ENCODE results near the gene SLFN11. TPM values are rescaled to one million over a fixed set of nuclear protein-coding genes. Genes with fewer than 3 reads are reported as not detected.
"Not testable (repeated sequence)": the region's sequence is repeated elsewhere in the genome, so short reads cannot be mapped to it uniquely, and the experiment has no call there.

SLFN11 gene
- total RNA-seq, 1 donor from 2014 or later, result 23.8 TPM

DNA sequence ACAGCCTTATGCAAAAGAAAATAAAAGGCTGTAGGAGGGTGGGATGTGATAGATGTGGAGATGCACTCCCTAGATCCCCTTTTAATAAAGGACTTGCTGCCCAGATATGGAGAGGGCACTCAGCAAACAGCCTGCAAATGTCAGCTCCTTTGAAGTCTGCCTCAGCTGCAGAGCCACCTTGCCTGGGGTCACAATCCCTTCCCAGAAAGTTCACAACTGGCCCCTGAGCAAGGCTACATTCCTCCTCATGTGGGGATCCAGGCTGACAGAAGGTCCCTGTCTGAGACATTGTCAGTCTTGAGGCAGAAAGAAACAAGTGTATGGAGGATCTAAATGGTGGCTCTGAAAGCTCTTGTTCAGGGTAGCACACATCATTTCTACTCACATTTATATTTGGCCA lies 36.1 kb downstream of the SLFN11 start:
- TF ChIP-seq, protein P1, sequence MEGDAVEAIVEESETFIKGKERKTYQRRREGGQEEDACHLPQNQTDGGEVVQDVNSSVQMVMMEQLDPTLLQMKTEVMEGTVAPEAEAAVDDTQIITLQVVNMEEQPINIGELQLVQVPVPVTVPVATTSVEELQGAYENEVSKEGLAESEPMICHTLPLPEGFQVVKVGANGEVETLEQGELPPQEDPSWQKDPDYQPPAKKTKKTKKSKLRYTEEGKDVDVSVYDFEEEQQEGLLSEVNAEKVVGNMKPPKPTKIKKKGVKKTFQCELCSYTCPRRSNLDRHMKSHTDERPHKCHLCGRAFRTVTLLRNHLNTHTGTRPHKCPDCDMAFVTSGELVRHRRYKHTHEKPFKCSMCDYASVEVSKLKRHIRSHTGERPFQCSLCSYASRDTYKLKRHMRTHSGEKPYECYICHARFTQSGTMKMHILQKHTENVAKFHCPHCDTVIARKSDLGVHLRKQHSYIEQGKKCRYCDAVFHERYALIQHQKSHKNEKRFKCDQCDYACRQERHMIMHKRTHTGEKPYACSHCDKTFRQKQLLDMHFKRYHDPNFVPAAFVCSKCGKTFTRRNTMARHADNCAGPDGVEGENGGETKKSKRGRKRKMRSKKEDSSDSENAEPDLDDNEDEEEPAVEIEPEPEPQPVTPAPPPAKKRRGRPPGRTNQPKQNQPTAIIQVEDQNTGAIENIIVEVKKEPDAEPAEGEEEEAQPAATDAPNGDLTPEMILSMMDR (IDR thresholded peaks at IDR 0.05), result no peak

DNA sequence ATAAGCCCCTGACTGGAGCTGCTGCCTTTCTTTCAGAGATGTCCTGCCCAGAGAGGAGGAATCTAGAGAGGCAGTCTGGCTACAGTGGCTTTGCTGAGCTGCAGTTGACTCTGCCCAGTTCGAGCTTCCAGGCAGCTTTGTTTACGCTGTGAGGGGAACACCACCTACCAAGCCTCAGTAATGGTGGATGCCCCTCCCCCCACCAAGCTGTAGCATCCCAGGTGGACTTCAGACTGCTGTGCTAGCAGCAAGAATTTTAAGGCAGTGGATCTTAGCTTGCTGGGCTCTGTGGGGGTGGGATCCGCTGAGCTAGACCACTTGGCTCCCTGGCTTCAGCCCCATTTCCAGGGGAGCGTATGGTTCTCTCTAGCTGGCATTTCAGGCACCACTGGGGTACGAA lies 39.8 kb downstream of the SLFN11 start:
- not testable (repeated sequence) for H3K4me1 Mint-ChIP-seq (ENCODE audit: unreplicated experiment); H3K27ac Mint-ChIP-seq (ENCODE audit: unreplicated experiment); H3K4me3 Mint-ChIP-seq (ENCODE audit: unreplicated experiment); H3K36me3 Mint-ChIP-seq (ENCODE audit: unreplicated experiment); H3K9me3 Mint-ChIP-seq (ENCODE audit: unreplicated experiment); DNase-seq (ENCODE audit: extremely low spot score, unreplicated experiment)
- peaks cover 86% of the 10 kb centered on the region for H3K27me3 Mint-ChIP-seq (ENCODE audit: unreplicated experiment)

More for the DNA sequence above, 36.1 kb downstream of the SLFN11 start:
- Mint-ChIP-seq H3K36me3 (ENCODE audit: unreplicated experiment) (peaks cover 3% of the 10 kb centered on the region), H3K4me1 (ENCODE audit: unreplicated experiment) (no peaks in the 10 kb centered on the region), H3K9me3 (ENCODE audit: unreplicated experiment) (peaks cover 15% of the 10 kb centered on the region), H3K4me3 (ENCODE audit: unreplicated experiment) (no peak overlapping the region), H3K27ac (ENCODE audit: unreplicated experiment) (no peak overlapping the region), H3K27me3 (ENCODE audit: unreplicated experiment) (peaks cover 81% of the 10 kb centered on the region)
- no peak for DNase-seq (ENCODE audit: extremely low spot score, unreplicated experiment)

DNA sequence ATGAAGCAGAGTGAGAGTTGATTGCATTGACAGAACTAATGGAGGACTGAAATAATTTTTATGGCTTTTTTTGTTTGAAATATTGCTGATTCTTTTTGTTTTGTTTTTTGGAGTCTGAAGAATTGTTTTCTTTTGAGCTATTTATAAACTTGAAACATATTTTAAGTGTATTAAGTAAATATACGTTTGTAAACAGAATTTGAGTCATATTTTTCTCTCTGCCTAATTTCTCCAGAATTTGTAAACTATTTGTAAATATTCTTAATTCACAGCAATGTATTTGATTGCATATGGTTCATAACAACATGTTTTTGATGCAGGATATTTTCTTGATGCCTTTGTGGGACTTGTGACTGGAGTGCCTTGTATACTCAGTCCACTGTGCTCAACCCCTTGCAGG lies 50.7 kb downstream of the SLFN11 start:
- no peaks in the 10 kb centered on the region for H3K36me3 Mint-ChIP-seq (ENCODE audit: unreplicated experiment)

DNA sequence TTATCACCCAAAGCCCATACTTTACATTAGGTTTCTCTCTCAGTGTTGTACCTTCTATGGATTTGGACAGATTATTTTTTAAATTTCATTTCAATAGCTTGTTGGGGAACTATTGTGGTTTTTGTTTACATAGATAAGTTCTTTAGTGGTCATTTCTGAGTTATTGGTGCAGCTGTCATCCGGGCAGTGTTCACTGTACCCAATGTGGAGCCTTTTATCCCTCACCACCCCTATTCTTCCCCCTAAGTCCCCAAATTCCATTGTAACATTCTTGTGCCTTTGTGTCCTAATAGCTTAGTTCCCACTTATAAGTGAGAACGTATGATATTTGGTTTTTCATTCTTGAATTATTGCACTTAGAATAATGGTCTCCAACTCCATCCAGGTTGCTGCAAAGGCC lies 57.5 kb downstream of the SLFN11 start:
- no peak for DNase-seq (ENCODE audit: extremely low spot score, unreplicated experiment)
- Mint-ChIP-seq H3K4me3 (ENCODE audit: unreplicated experiment) (no peak overlapping the region), H3K27ac (ENCODE audit: unreplicated experiment) (no peak overlapping the region), H3K4me1 (ENCODE audit: unreplicated experiment) (peaks cover 25% of the 10 kb centered on the region), H3K9me3 (ENCODE audit: unreplicated experiment) (no peaks in the 10 kb centered on the region), H3K36me3 (ENCODE audit: unreplicated experiment) (no peaks in the 10 kb centered on the region), H3K27me3 (ENCODE audit: unreplicated experiment) (peaks cover 33% of the 10 kb centered on the region)
- TF ChIP-seq, protein P1 (IDR thresholded peaks at IDR 0.05), result no peak

More for the DNA sequence above, 50.7 kb downstream of the SLFN11 start:
- DNase-seq (ENCODE audit: extremely low spot score, unreplicated experiment), result no peak
- Mint-ChIP-seq H3K27ac (ENCODE audit: unreplicated experiment) (no peak overlapping the region), H3K9me3 (ENCODE audit: unreplicated experiment) (no peaks in the 10 kb centered on the region), H3K4me1 (ENCODE audit: unreplicated experiment) (no peaks in the 10 kb centered on the region), H3K4me3 (ENCODE audit: unreplicated experiment) (no peak overlapping the region), H3K27me3 (ENCODE audit: unreplicated experiment) (peaks cover 63% of the 10 kb centered on the region)
- TF ChIP-seq, protein P1 (IDR thresholded peaks at IDR 0.05), result no peak

DNA sequence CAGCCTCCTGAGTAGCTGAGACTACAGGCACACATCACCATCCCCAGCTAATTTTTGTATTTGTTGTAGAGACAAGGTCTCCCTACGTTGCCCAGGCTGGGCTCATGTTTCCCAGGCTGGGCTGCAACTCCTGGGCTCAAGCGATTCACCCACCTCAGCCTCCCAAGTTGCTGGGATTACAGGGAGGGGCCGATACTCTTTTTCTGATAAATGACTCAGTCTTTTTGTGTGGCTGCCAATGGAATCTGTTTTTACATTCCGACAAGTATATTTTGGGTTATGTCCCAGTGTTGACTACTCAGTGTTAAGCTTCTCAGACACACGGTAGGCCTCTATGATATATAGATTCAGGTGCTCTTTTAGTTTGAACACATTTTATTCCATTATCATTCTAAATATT lies 58.1 kb downstream of the SLFN11 start:
- Mint-ChIP-seq H3K36me3 (ENCODE audit: unreplicated experiment) (no peaks in the 10 kb centered on the region), H3K27me3 (ENCODE audit: unreplicated experiment) (peaks cover 33% of the 10 kb centered on the region), H3K4me1 (ENCODE audit: unreplicated experiment) (peaks cover 25% of the 10 kb centered on the region), H3K27ac (ENCODE audit: unreplicated experiment) (peak overlapping the region; percentile 78), H3K9me3 (ENCODE audit: unreplicated experiment) (no peaks in the 10 kb centered on the region), H3K4me3 (ENCODE audit: unreplicated experiment) (no peak overlapping the region)
- DNase-seq (ENCODE audit: extremely low spot score, unreplicated experiment), result no peak
- TF ChIP-seq, protein P1 (IDR thresholded peaks at IDR 0.05), result no peak
